NCI-H1417 treated with DMSO at 0.1 percent for 48 hours (cell line): ENCODE measurements around the gene ARG1.

Source experiments
- DNase-seq: peaks from one replicate; lab custom pipeline; 2025; lab: John Stamatoyannopoulos, UW

The ARG1 gene

DNA sequence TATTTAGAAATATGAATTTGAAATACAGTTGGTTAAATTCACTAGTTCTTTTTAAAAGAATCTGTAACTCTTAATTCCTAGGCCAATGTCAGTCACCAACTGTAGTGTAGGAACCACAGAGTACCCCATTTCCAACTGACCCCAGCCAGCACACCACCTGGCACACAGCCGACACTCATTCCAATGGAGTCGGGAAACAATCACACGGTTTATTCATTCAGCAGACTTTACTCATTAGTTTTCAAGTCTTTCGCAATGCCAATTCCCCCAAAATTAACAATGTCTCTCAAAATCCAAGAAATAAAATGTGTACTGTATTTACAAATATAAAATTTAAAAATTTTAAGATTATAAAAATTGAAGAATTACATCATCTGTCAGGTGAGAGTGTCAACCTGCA is 13.5 kb downstream of the ARG1 start:
- no peak for DNase-seq

DNA sequence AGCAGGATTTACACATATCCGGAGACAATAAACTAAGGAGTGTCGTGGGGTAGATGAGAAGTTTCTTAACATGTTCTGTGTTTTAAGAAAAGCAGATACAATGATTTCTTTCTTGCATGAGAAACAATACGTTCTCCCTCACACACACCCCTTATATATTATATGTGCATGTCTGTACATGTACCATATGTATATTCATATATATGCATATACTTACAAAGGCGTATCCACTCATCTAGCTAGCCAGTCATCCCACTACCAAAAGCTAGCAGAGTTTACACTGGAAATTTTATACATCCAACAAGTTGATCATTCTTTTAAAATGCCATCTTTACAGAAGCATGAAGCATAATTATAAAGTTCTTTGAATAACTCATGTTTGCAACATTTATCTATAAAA is 14.9 kb downstream of the ARG1 start:
- no peak for DNase-seq

DNA sequence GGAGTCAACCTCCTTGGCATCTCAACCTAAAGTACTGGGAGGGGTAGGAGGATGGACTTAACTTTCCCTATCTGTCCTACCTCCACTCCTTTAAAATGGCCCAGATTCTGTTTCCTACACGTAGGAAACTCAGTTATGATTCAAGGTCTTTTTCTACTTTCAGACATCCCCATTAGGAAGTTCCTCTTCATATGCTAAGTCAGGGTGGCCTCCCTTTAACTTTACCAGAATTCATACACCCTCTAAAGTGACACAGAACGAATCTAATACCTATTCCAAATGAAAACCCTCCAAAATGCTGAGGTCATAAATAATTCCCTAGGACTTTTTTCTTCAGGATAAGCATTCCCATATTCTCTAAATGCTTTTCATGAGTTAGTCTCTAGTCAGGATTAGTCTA is 15.6 kb downstream of the ARG1 start:
- DNase-seq: no peak

DNA sequence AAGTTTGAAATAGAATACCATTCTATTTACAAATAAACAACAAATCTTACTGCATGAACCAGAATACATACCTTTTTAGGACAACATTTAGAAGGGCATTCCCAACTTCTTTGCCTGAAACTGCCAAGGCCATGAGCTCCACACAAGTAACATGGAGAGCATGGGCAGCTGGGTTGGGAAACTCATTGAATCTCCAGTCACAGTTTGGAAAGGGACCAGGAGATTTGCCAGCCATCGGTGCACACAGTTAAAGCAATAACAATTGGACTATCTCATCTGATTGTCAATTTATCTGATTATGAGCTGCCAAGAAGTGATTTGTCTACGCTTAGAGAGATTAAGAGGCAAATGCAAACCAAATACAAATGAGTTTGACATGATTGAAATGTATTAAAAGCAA is 19.9 kb downstream of the ARG1 start:
- DNase-seq: no peak

DNA sequence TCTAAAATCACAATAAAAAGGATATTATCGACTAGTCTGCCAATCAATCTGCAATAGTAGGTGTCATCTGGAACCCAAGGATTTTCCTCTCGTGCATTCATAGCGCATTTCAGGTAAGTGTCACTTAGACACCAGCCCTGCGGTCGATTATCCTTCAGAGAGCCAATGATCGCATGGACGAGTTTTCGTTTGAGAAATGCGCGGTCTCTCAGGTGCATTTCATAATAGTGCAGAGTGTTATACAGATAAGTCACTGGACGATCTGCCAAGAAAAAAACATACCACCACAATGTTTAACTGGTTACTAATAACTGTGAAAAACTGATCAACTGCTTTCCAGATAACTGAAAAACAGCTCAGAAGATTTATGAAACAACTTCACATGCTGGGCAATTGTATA is 21.0 kb downstream of the ARG1 start:
- DNase-seq: no peak

DNA sequence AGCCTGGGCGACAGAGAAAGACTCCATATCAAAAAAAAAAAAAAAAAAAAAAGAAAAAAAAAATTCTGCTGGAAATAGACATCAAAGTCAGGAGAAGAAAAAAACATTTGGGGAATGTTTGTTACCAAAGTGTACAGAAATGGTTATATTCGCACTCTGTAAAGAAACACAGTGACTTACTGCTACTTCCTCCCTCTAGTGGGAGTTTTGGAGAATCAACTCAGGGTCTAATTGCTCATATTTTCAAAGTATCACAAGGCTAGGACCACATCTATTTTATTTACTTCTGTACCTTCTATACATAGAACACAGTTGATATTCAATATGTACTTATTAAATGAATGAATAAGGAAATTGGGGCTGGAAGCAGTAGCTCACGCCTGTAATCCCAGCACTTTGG is 24.4 kb downstream of the ARG1 start:
- no peak for DNase-seq

DNA sequence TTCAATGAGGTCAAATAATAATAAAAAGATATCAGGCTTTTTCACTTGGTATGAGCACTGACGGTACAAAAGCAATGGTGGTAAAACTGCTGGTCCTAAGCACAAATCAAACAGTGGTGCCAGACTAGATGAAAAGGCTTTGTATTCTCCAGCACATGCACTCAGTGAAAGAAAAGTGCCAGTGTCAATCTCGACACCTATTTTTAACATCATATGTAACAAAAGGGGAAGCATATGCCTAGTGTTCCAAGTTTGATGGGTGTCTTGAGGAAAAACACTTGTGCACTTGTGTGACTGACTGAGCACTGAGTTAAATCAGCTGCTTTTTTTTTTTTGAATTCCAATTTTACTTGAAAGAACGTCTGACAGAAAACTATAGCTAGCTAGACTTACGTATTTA is 27.7 kb downstream of the ARG1 start:
- DNase-seq: no peak

DNA sequence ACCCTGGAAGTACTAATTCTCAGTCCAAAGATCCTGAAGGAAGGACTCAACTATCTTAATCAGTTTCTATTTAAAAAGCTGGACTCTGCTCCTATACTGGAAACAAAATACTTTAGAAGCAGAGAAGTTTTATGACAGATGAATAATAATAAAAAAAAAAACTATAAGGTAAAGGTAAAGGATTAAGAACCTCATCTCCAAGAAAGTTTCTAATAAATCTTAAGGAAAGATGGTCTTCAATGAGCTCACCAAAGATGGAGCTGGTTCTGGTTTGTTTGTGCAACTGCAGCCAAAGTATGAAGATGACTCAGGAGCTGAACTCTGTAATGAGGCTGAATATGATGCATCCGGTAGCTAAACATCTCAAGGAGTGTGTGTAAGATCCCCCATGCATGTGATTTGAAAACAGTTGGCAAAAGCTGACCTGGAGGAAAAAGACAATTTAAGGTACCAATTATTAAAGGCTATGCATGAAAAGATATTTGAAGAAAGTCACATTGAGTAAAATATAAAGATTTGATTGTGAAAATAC is 29.8 kb downstream of the ARG1 start:
- DNase-seq: no peak

DNA sequence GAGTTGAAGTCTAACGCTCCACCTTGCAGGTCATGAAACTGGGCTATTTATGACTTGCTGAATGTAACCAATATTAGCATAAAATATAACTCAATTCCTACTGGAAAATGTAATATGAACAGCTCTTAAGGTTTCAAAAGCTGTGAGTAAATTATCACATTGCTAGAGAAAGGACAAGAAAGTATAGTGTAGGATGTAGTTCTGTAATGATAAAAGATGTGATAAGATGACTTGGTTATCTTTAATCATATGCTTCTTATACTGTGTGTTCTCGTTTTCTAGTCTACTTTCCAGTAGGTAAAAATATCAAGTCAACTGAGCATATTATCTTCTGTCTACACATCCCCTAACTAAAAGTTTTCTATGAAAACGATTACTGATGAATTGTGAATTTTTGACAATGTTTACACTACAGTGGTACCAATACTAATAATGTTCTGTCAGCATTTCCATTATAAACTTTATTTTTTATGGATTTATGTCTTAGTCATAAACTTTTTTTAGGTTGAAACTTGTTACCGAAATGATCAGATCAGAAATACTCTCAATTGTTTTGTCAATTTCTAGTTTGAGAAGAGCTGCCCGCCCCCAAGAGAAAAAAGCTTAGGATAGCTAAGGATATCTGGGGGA is 40.4 kb downstream of the ARG1 start:
- no peak for DNase-seq

DNA sequence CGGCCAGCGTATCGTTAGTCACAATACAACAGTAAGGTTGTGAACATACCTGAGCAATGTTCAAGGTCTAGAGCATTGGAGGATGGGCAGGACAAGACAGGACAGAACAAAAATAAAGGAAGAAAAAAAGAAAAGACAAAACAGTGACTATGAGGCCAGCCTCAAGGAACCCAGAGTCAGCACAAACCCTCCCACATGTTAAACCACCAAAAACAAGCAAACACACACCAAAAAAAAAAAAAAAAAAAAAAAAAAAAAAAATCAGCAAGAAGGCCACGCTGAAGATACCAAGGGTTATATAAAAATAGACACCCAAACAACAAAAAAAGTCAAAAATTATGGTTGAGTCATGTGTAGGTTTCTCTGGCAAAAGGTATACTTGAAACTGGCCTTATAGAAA is 42.2 kb downstream of the ARG1 start:
- no peak for DNase-seq

DNA sequence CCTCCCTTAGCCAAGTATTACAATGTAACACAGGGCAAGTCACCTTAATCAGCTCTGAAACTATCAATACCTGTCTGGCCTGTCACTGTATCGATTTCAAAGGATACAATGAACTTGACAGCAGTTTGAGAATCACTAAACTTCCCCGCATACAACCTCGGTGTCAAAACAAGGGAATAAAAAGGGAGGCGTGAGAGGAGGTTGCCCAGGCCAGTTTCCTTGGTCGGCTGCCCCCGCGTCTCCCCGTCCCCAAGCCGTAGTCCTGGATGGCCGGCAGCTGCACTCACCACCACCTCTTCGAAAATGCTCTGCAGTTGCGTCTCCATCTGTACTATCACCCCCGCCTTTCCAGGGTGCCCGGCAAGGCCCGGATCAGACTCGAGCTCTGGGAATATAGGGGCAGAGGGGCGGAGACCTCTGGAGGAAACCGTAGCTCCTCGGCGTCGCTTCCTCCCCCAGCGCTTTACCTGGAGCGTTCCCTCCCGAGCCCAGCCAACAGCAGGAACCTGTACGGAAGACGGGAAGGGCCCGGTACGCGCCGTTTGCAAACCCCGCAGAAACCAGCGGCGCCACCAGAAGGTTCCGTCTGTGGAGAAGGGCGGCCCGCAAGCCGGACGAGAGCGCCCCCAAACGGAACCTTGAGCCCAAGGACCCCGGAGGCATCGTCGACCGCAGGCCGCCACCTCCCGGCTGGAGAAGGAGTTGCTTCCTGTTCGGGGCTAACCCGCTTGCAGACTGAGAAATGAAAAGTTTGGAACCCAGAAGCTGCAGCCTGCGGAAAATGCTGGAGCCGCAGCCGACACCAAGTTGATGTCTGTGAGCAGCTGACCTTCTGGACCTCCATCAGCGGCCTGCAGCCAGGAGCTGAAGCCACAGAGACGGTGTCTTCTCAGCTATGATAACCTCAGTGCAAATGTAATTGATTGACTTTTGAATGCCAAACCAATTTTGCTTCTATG is 55.0 kb downstream of the ARG1 start, which contains the start of gene MED23:
MED23 (minus strand) TSS at position 519 of the 959 bp plus-strand sequence; CDS start at position 326, 193 bp downstream.
- DNase-seq: peak; percentile 87

DNA sequence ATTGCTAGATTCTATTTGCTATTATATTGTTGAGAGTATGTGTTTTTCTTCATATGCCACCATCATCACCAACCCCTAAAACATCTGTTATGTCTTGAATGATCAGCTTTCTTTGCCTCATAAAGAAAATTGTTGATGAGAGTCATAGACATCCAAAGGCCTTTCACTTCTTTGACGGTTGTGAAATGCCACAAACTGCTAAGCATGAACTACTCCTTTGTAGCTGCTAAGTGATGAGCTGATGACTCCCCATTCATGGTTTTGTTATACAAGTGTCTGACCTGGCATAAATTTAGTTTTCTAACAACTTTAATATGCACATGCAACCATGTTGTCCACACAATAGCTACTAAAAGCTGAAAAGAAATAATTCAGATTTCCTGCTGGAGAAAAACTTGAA is 55.7 kb downstream of the ARG1 start:
- DNase-seq: no peak

DNA sequence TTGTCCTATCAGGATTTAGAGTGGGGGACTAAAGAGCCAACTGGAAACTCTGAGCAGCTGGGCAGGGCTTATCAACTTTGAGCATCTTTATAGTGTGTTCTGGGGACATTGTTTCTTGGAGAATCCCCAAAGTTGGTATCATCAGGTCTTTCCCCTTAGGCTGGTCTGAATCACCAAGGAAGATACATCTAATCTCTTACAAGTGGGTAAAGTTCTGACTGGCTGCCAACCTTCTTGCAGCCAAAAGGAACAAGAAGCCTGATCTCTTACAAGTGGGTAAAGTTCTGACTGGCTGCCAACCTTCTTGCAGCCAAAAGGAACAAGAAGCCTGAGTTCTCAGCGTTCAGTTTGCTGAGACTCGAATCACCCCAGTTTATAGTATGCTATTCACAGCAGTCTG is 56.6 kb downstream of the ARG1 start:
- DNase-seq: no peak

DNA sequence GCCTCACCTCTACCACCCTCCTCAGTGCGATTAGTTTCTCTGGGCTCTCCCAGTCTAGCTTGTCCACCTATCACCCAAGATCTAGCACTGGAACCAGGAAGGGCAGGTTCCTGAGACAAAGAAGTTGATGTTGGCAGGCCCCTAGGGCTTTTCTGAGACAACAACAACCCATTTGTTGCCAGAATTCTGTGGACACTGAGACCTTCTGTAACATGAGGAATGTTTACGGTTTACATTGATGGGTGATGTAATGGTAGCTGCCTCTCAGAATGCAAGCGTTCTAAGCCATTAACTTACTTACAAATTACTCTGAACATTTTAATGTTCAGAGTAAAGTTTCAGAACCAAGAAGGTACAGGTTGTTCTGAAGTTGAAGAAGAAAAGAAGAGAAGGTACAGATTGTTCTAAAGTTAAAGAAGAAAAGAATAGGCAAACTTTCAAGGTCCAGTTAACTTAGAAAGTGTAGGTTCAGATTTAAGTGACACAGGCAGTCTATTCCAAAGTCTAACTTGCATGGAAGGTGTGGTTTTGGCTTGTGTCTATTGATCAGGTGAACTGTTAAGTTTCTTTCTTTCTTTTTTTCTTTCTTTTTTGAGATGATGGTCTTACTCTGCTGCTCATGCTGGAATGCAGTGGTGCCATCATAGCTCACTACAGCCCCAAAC is 58.7 kb downstream of the ARG1 start:
- DNase-seq: no peak
